ENCODE data around the gene LITAF.
"Not testable (repeated sequence)": the region's sequence is repeated elsewhere in the genome, so short reads cannot be mapped to it uniquely, and the experiment has no call there.

LITAF gene

DNA sequence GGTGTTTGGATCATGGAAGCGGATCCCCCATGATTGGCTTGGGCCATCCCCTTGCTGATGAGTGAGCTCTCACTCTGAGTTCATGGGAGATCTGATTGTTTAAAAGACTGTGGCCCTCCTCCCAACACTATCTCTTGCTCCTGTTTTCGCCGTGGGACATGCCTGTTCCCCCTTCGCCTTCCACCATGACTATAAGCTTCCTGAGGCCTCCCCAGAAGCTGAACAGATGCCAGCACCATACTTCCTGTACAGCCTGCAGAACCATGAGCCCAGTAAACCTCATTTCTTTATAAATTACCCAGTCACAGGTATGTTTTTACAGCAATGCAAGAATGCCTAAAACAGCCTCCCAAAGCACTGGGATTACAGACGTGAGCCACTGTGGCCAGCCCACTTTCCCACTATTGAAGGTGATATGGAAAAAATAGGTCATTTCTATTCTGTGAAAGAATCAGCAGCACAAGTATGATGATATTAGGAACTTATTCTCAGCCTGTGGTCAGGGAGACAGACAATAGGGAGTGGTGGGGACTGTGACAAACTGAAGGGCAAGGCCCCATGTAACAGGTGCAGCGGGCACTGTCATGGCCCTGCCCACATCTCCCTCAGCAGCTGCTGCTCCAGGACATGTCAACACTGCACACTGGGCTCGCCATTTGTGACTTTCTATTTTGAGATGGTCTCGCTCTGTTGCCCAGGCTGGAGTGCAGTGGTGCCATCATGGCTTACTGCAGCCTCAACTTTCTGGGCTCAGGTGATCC is 33.7 kb upstream of the LITAF start:
- DNase-seq = no peak

- no peak for DNase-seq
Measured at GRCh38 chr16:11619327-11619851, 32.7 kb upstream of the LITAF start.

DNA sequence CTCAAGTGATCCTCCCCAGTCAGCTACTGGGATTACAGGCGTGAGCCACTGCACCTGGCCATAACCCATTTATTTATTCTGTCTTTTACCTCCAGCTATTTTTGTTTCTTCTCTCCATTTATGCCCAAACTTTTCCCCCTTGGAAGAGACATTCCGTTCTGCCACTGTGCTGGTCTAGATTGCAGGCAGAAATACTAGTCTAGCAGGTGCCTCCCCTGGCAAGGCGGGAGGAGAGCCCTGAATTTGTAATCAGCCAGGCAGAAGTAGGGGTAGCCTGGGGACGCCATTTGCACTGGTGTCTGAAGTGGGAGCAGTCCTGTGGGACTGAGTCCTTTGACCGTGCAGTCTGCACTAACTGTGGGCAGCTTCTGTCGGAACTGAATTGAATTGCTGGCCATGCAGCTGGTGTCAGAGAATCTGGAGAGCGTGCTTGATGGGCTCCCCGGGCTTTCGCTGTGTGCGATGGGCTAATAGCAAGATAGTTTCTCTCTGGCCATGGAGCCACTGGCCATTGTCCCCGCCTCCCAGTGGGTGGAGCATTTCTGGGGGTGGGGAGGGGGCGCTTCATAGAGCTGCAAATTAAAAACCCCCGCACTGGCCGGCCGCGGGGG is 31.5 kb upstream of the LITAF start:
- DNase-seq = no peak

DNA sequence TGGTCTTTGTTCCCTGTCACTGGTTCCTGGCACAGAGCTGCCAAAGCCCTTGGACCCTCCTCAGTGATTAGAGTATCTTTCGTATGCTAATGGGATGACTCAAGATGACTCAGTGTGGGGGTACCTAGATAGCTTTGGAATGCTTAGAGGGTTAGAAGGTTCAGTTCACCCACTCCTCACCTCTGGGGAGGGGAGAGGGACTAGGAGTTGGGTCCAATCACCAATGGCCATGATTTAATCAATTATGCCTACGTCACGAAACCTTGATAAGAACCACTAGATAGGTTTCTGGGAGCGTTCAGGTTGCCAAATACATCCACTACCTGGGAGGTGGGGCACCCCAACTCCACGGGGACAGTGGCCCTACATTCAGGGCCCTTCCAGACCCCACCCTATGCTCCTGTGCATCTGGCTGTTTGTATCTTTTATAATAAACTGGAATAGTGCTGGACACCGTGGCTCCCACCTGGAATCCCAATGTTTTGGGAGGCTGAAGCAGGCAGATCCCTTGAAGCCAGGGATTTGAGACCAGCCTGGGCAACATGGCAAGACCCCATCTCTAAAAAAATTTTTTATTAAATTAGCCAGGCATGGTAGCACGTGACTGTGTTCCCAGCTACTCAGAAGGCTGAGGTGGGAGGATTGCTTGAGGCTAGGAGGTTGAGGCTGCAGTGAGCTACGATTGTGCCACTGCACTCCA is 29.2 kb upstream of the LITAF start:
- DNase-seq = no peak

DNA sequence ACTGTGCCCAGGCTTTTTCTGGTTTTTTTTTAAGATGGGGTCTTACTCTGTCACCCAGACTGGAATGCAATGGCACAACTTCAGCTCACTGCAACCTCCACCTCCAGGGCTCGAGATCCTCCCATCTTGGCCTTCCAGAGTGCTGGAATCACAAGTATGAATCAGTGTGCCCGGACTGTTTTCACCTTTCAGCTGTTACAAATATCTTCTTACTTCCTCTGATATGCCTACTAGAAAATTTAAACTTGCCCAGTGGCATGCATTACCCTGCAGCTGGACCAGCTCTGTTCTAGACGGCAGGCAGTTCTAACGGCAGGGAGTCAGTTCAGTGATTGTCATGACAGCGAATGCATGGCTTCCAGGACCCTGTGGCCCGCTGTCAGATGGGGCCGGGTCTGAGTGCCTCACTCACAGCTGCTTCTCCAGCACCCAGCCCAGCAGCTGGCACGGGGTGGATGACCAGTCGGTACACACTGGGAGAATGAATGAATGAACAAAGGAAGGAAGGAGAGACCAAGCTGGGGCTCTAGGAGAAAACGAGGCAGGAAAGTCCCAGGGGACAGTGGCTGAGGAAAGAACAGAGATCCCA is 28.0 kb upstream of the LITAF start:
- no peak for DNase-seq

- peak; percentile 13 for DNase-seq
Measured at GRCh38 chr16:11613381-11614303, 26.9 kb upstream of the LITAF start.

DNA sequence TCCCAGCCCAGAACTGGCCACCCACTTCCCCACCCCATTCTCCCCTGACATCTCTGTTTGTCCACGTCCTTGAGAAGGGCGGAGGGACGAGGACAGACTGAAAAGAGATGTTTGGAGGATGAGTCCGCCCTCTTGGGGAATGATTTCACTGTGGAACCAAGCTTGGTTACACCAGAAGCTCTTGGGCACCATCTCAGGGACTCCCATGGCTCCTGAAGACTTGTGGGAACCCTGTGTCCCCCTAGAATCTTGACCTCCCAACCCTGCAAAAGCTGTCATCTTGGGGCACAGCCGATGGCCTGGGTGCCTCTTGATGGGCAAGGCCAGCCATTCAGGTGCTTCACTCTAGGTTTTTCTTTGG is 25.9 kb upstream of the LITAF start:
- no peak for DNase-seq

GRCh38 chr16:11611871-11612664 is 25.3 kb upstream of the LITAF start:
- no peak for DNase-seq

DNA sequence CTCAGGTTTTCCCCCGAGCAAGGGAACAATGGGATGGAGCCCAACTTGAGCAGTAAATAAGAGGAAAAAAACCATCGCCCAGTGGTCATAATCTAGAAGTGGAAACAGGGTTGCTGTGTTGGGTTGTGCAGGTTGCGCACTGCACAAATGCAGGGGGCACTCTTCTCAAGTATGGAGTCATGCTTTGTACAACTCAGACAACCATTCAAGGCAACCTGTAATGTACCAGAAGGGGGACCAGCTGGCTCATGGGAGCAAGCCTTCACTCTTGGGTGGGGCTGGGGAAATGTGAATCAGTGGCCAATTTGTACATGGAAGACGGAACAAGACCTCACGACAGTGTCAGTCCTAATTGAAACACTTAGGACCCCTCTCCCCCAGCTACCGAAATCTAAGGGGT is 23.9 kb upstream of the LITAF start:
- no peak for DNase-seq

- no peak for DNase-seq
Measured at GRCh38 chr16:11610121-11610505, 23.4 kb upstream of the LITAF start.

DNA sequence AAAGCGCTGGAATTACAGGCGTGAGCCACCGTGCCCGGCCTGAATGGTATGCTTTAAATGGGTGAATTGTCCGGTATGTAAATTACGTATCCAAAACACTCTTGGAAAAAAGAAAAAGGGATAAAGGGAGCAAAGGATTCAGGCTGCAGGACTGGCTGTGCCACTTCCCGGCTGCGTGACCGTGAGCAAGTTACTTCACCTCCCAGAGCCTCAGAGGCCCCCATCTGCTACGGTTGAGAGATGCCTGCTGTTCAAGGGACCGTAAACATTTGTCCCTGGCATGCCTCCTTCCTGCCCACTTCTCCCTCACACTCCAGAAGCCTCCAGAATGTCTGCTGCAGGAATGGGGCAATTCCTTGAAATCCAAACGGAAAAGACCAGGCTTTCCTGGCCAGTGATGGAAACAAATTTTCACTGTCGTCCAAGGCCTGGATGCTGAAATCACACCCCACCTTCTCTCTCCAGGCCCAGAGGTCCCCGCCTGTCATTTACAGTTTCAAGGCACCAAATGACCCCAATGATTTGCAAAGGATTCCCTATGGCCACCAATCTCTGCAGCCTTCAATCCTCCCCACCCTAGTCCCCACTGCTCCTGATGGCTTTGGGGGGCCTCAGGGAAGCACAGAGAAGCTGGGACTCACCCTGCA is 22.9 kb upstream of the LITAF start:
- DNase-seq = no peak

- no peak for DNase-seq
Measured at GRCh38 chr16:11605891-11606290, 19.2 kb upstream of the LITAF start.

DNA sequence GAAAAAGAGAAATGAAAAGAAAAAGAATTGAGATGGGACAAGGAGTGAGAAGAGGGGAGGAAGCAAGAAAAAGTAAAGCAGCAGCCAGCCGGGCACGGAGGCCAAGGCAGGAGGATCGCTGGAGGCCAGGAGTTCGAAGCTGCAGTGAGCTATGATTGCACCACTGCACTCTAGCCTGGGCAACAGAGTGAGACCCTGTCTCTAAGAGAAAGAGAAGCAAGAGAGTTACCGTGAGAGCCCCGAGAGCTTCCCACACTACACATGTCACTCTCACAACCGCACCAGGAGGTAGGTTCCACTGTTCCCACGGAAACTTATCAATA is 18.8 kb upstream of the LITAF start:
- DNase-seq = no peak

DNA sequence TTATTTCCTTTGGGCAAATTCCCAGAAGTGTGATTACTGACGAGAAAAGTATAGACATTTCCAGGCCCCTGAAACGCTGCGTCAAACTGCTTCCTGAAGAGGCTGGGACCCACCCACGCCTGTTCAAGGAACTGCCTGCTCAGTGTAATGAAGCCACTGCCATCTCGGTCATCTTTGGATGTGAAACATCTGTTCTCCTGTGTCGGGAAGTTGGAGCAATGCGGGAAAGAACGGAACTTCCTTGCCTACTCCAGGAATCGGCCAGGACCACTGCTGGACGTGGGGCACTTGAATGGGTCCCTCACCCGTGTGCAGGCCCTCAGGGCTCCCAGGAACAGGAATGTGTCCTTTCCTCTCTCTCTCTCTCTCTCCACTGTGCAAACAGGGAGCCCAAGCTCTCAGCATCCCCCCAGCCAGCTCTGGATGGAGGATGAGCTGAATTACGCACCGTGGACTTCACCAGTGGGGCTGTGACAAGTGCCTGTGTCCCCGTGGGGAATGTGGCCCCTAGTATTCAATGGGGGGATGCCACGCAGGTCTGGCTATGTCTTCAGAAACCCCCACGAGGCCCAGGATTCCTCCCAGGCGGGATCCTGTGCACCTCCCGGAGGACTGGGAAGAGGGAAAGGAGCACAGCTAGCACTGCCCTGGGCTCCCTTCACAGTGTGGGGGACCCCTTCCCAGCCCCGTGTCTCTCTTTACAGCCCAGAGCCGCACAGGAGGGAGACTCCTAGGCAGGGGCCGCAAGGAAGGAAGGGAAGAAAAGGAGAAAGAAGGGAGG is 18.3 kb upstream of the LITAF start:
- DNase-seq = no peak

DNA sequence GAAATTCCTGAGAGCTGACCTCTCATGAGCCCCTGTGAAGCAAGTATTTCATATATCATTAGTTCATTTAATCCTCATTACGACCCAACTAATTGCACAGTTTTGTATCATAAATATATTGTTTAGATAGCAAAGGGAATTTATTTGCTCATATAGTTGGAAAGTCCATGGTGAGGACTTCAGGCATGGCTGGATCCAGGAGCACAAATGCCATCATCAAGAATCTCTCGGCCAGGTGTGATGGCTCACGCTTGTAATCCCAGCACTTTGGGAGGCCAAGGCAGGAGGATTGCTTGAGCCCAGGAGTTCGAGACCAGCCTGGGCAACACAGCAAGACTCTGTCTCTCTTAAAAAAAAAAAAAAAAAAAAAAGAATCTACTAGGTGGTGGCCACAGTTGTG is 17.6 kb upstream of the LITAF start:
- not testable (repeated sequence) for DNase-seq

- DNase-seq = no peak
Measured at GRCh38 chr16:11603331-11603750, 16.6 kb upstream of the LITAF start.

DNA sequence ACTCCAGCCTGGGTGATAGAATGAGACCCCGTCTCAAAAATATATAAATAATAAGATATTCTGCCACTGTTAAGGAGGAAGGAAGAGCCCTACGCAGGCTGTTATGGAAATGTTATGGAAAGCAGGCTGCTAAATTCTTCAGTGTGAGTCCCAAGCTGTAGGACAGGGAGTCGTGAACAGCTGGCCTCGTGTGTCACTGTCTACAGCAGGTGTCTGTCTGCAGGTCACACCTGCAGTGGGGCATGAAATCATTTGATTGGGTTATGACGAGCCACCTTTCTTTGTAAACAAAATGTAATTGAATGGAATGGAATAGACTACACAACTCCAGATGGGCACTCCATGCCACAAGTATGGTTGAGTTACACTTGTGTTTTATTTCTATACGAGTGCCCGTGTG is 15.6 kb upstream of the LITAF start:
- no peak for DNase-seq

DNA sequence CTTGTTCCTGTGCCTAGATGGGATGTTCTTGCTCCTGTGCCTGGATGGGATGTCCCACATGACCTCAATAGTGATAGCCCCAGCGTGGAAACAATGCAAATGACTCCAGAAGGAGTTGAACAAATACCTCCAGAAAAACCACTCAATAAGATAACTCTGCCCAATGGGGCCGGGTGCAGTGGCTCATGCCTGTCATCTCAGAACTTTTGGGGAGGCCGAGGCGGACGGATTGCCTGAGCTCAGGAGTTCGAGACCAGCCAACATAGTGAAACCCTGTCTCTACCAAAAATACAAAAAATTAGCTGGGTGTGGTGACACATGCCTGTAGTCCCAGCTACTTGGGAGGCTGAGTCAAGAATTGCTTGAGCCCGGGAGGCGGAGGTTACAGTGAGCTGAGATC is 15.2 kb upstream of the LITAF start:
- no peak for DNase-seq

- DNase-seq = no peak
Measured at GRCh38 chr16:11601425-11601824, 14.7 kb upstream of the LITAF start.

GRCh38 chr16:11599579-11599978 is 12.9 kb upstream of the LITAF start:
- no peak for DNase-seq
